B cell (primary cell): Measurements from ENCODE around the gene ITPR3.

Experiments
- CTCF ChIP-seq: fragments of 200-600 bp; IDR thresholded peaks from one replicate; pipeline ENCODE4 v1.8.0; 2022; ENCODE audit warnings: antibody characterized with exemption, mild to moderate bottlenecking
- EZH2 ChIP-seq: IDR thresholded peaks from 2 replicates; pipeline ENCODE4 v1.6.1; 2012; ENCODE audit warnings: borderline replicate concordance, low read depth, mild to moderate bottlenecking, moderate library complexity, low read length; ENCODE audit not compliant: insufficient read depth, poor library complexity, severe bottlenecking

DNA sequence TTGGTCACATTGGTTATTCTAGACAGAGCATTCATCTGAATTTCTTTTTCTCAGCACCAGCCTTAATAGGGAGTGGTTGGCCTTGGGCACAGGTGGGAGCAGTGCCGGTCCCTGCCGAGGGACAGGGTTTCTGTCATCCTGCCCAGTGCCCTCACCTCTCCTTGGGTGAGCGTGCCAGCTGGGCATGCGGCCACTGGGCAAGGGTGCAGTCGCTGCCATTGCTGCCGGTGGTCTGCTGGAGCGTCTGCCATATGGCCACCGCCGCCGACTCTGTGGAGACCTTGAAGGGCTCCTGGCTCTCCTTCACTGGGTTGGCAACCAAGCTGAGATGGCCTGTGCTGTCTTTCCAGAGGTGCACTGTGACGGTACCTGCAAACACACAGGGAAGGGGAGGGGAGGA is 106.8 kb downstream of the ITPR3 start:
- TF ChIP-seq CTCF (no peak), EZH2 (no peak)
